K562 (cell line): ENCODE results near the gene MARK3. TPM values are rescaled to one million over a fixed set of nuclear protein-coding genes. Genes with fewer than 3 reads are reported as not detected.

Source experiments
- ADNP ChIP-seq: fragments of 200-800 bp; sonication (Bioruptor generic); IDR thresholded peaks from 2 replicates; pipeline ENCODE4 v1.6.1; 2016; ENCODE audit warnings: missing genetic modification characterization, missing compliant biosample characterization
- CREM ChIP-seq: IDR thresholded peaks from 2 replicates; pipeline ENCODE4 v1.6.1; 2014; ENCODE audit warnings: antibody characterized with exemption, low read depth
- HOXB6 ChIP-seq: fragments of 250-450 bp; sonication (Bioruptor Pico); IDR thresholded peaks from 2 replicates; pipeline ENCODE4 v1.5.1; 2022; ENCODE audit warnings: mild to moderate bottlenecking, borderline replicate concordance
- ILK ChIP-seq: fragments of 450-650 bp; IDR thresholded peaks from 2 replicates; pipeline ENCODE4 v1.6.1; 2016; ENCODE audit warnings: missing genetic modification characterization, low read depth, mild to moderate bottlenecking, missing compliant biosample characterization, moderate library complexity, borderline replicate concordance
- NFRKB ChIP-seq: fragments of 450-650 bp; IDR thresholded peaks from 2 replicates; pipeline ENCODE4 v1.6.1; 2016; ENCODE audit warnings: low read depth
- NR2C1 ChIP-seq, 2 experiments: fragments of 450-650 bp; IDR thresholded peaks; 2 replicates each; pipeline ENCODE4 v1.6.1; 2017; ENCODE audit warnings: mild to moderate bottlenecking in 2 of 2, antibody characterized with exemption in 1 of 2, inconsistent platforms in 1 of 2, missing compliant biosample characterization in 1 of 2, missing genetic modification characterization in 1 of 2
- TAL1 ChIP-seq: fragments of 450-650 bp; IDR thresholded peaks from 2 replicates; pipeline ENCODE4 v1.6.1; 2016; ENCODE audit warnings: mild to moderate bottlenecking
- TFAM ChIP-seq: fragments of 250-450 bp; sonication (Bioruptor Pico); conservative IDR thresholded peaks from 2 replicates; pipeline ENCODE4 v1.5.0; 2021; ENCODE audit warnings: mild to moderate bottlenecking, moderate library complexity
- polyA plus RNA-seq, 8 experiments: library from polyadenylated mRNA; depleted of rRNA in 4 of 8; stranded (reverse) in 5 of 8; unstranded in 3 of 8; fragments of >200 nt; fragmentation: Nextera tagmentation in 2 of 8; fragmentation: Illumina TruSeq in 1 of 8; extraction: Ambion mirVana in 2 of 8; extraction: Trizol in 1 of 8; gene quantifications; 2 replicates each; pipeline versions ENCODE4 v1.2.1 to v1.2.3, GENCODE V29; 2011 to 2014; ENCODE audit warnings: inconsistent platforms in 1 of 8, missing spikeins in 1 of 8
- total RNA-seq, 7 experiments: library from RNA; depleted of rRNA in 6 of 7; stranded (reverse); fragments of >200 nt in 6 of 7; fragmentation: Illumina TruSeq in 2 of 7; extraction: Trizol in 2 of 7; gene quantifications; 2 replicates each; pipeline versions ENCODE4 v1.2.1 to v1.2.3, GENCODE V29; 2011 to 2021; ENCODE audit warnings: low replicate concordance in 1 of 7
- TF ChIP-seq, protein P1 (sequence below): IDR thresholded peaks from 2 replicates; pipeline ENCODE4 v1.6.1; 2012; ENCODE audit warnings: low read depth, low read length, improper control_type of control experiment, borderline replicate concordance
- TF ChIP-seq, protein P2 (sequence below): fragments of 450-650 bp; IDR thresholded peaks from 2 replicates; pipeline ENCODE4 v1.6.1; 2016; ENCODE audit warnings: missing biosample characterization, missing genetic modification characterization
- TF ChIP-seq, protein P3 (sequence below): fragments of 250-450 bp; sonication (Bioruptor Pico); IDR thresholded peaks from 2 replicates; pipeline ENCODE4 v1.5.0; 2021
- TF ChIP-seq, protein P4 (sequence below): fragments of 250-450 bp; sonication (Bioruptor Pico); IDR thresholded peaks from 2 replicates; pipeline ENCODE4 v1.8.0; 2021; ENCODE audit warnings: moderate library complexity, mild to moderate bottlenecking, inconsistent platforms
- TF ChIP-seq, protein P5 (sequence below), 2 experiments: fragments of 450-650 bp; IDR thresholded peaks; 2 replicates each; pipeline ENCODE4 v1.6.1; 2016; ENCODE audit warnings: mild to moderate bottlenecking in 2 of 2, borderline replicate concordance in 1 of 2, low read depth in 1 of 2, moderate library complexity in 1 of 2

Gene MARK3
- total and polyA plus RNA-seq, 9 of the 15 experiments (the other 6 are each of a cell fraction or from before 2014, with no cell fraction given) = 10.1 to 68.7 (median 56.3) TPM

DNA sequence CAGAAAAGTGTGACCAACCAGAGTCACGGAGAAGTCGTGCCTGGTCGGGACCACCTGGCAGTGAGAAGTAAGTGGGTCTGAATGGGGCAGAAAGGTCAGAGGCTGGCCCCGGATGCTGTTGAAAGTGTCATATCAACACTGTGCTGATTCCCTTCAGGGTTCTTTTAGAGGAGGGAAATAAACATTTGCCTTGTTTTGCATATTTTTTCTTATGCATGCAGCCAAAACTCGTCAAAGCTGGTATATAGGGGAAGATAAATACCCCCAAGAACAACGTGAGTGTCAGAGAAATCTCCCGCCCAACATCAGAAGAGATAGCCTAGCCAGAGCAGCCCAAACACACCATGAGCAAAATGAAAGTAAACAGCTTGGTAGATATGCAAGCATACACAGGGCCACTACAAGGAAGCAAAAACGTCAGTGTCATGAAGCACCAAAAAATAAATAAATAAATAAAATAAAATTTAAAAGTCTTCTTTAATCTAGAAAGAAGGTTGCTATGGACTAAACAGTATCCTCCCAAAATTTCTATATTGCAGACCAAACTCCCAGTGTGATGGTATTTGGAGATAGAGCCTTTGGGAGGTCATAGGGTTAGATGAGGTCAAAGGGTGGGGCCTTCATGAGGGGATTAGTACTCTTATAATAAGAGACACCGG lies 29.1 kb upstream of the MARK3 start (continued):
- TF ChIP-seq, protein P1, sequence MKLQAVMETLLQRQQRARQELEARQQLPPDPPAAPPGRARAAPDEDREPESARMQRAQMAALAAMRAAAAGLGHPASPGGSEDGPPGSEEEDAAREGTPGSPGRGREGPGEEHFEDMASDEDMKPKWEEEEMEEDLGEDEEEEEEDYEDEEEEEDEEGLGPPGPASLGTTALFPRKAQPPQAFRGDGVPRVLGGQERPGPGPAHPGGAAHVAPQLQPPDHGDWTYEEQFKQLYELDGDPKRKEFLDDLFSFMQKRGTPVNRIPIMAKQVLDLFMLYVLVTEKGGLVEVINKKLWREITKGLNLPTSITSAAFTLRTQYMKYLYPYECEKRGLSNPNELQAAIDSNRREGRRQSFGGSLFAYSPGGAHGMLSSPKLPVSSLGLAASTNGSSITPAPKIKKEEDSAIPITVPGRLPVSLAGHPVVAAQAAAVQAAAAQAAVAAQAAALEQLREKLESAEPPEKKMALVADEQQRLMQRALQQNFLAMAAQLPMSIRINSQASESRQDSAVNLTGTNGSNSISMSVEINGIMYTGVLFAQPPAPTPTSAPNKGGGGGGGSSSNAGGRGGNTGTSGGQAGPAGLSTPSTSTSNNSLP = no peak
- peak; percentile 89 for TF ChIP-seq NR2C1 (IDR thresholded peaks at IDR 0.05)
- peak; percentile 86 for TF ChIP-seq NR2C1 (tag; IDR thresholded peaks at IDR 0.05)
- TF ChIP-seq, protein P2, sequence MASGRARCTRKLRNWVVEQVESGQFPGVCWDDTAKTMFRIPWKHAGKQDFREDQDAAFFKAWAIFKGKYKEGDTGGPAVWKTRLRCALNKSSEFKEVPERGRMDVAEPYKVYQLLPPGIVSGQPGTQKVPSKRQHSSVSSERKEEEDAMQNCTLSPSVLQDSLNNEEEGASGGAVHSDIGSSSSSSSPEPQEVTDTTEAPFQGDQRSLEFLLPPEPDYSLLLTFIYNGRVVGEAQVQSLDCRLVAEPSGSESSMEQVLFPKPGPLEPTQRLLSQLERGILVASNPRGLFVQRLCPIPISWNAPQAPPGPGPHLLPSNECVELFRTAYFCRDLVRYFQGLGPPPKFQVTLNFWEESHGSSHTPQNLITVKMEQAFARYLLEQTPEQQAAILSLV (tag) = no peak
- TF ChIP-seq NFRKB = no peak
- TF ChIP-seq HOXB6 (CRISPR knock-in tag) = no peak
- TF ChIP-seq, protein P3, sequence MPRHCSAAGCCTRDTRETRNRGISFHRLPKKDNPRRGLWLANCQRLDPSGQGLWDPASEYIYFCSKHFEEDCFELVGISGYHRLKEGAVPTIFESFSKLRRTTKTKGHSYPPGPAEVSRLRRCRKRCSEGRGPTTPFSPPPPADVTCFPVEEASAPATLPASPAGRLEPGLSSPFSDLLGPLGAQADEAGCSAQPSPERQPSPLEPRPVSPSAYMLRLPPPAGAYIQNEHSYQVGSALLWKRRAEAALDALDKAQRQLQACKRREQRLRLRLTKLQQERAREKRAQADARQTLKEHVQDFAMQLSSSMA (CRISPR knock-in tag) = no peak
- TF ChIP-seq ILK (tag) = no peak
- TF ChIP-seq TFAM (CRISPR knock-in tag) = no peak
- TF ChIP-seq, protein P4, sequence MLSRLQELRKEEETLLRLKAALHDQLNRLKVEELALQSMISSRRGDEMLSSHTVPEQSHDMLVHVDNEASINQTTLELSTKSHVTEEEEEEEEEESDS (CRISPR knock-in tag) = 0 out of 2 replicates have a peak, but pooled peaks have one; percentile 26
- TF ChIP-seq ADNP (tag) = no peak; the same call in 1 of the 2 replicates
- no peak for TF ChIP-seq CREM
- no peak for TF ChIP-seq TAL1
- TF ChIP-seq, protein P5, sequence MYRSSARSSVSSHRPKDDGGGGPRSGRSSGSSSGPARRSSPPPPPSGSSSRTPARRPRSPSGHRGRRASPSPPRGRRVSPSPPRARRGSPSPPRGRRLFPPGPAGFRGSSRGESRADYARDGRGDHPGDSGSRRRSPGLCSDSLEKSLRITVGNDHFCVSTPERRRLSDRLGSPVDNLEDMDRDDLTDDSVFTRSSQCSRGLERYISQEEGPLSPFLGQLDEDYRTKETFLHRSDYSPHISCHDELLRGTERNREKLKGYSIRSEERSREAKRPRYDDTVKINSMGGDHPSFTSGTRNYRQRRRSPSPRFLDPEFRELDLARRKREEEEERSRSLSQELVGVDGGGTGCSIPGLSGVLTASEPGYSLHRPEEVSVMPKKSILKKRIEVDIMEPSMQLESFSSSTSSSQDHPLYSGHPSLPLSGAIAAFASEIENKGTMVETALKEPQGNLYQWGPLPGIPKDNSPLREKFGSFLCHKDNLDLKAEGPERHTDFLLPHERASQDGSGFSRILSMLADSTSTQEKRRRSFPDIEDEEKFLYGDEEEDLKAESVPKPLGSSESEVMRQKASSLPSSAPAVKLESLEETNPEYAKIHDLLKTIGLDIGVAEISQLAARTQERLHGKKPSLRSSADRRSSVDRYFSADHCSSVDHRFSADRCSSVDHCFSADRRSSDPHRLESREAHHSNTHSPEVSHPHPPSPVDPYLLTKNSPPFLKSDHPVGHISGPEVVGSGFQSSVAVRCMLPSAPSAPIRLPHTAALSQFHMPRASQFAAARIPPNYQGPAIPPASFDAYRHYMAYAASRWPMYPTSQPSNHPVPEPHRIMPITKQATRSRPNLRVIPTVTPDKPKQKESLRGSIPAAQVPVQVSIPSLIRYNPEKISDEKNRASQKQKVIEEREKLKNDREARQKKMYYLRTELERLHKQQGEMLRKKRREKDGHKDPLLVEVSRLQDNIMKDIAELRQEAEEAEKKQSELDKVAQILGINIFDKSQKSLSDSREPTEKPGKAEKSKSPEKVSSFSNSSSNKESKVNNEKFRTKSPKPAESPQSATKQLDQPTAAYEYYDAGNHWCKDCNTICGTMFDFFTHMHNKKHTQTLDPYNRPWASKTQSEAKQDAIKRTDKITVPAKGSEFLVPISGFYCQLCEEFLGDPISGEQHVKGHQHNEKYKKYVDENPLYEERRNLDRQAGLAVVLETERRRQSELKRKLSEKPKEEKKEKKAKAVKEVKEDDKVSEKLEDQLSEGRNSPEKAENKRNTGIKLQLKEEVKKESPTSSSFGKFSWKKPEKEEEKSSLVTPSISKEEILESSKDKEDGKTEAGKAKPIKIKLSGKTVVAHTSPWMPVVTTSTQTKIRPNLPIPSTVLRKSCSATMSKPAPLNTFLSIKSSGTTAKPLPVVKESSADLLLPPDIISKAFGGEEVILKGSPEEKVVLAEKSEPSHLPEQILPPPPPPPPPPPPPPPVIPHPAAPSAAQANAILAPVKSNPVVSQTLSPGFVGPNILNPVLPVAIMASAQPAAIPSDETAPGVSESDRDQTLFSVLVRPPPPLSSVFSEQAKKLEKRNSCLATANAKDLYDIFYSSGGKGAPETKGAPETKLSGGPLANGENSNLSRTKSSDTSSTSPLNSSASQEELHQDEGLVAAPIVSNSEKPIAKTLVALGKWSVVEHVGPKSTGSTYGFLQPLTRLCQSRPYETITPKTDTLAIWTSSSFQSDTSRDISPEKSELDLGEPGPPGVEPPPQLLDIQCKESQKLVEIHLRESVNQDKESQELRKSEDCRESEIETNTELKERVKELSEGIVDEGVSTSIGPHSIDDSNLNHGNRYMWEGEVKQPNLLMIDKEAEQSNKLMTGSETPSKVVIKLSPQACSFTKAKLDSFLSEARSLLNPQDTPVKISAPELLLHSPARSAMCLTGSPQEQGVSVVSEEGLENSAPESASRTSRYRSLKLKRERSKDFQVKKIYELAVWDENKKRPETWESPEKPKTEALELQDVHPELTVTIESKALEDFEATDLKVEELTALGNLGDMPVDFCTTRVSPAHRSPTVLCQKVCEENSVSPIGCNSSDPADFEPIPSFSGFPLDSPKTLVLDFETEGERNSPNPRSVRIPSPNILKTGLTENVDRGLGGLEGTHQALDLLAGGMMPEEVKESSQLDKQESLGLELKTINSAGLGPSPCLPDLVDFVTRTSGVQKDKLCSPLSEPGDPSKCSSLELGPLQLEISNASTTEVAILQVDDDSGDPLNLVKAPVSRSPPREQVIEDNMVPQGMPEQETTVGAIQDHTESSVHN (IDR thresholded peaks at IDR 0.05; ENCODE audit: borderline replicate concordance in 1 of 2, low read depth in 1 of 2) = 0 out of 4 replicates have a peak, but pooled peaks of 1 of the 2 experiments have one; percentile 15
